Measurements from ENCODE around the gene GRXCR1.

GRXCR1 gene

GRCh38 chr4:42928582-42928981 is 36.1 kb downstream of the GRXCR1 start:
- no peak for DNase-seq (ENCODE audit: low spot score)

DNA sequence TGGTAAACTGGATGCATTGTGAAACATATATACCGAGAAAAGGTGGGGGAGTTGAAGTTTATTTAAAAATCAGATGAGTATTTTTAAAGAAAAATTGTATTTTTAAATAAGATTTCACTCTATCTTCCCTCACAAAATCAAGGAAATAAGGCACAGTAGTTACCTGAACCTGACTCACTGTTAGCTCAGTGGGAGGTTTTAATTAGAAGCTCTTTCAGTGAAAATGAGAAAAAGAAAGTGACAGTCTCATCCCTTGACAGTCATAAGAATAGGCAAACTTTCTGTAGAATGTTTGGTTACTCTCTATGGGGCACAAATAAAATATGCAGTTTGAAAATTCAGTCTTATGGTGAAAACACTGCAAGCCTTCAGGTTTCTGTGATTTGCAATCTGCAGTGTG is 49.7 kb downstream of the GRXCR1 start:
- no peak for DNase-seq (ENCODE audit: low spot score)

DNA sequence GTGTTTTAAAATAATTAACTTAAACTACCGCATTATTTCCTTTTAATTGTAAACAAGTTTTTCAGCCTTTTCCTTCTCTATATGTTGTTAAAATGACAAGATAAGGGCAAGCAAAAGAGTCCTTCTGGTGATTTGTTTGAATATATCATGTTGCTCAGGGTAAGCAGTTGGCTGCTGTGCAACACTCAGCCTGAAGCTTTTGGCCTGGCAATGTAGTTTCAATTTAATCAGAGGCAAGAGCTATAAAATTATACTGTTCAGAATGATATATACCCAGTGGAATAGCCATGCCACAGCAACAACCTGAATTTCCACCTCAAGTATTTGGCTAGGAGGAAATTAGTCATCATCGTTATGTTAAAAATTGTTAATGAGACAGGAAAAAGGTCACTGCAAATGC is 53.4 kb downstream of the GRXCR1 start:
- no peak for DNase-seq (ENCODE audit: low spot score)

DNA sequence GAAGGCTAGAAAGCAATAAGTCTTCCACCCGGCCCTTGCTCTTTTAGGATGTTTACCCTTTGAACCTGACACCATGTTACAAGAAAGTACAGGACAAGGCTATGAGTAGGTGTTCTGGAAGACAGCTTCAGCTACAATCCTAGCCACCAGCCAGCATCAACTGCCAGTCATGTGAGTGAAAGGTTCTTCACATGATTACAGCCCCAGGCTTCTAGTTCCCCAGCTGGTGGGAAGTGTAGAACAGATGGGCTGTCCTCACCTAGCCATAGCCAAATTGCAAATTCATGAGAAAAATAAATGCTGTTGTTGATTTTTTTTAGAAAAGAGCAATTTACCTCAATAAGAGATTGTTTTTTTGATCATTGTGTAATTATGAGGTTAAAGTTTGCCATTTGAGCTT is 60.8 kb downstream of the GRXCR1 start:
- DNase-seq (ENCODE audit: low spot score), result no peak

GRCh38 chr4:42954963-42955669 is 62.6 kb downstream of the GRXCR1 start:
- no peak for DNase-seq (ENCODE audit: low spot score)

GRCh38 chr4:42955746-42956505 is 63.4 kb downstream of the GRXCR1 start:
- DNase-seq (ENCODE audit: low spot score), result no peak

DNA sequence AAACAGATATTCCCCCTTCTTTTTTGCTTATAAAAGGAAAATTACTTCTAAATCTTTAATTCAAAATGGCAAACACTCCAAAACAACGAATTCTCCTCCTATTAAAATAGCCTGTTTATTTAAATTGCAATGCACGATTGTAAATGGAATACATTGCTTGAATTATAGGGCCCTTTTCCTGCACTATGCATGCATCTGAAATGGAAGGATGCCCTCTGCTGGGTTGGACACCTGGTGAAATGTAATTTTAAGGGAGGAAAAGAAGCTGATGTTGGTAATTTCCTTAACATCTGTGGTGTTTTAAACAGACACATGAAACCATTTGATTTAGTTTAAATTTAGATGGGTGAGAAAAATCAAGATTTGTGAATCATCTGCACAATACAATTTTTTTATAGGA is 72.8 kb downstream of the GRXCR1 start:
- DNase-seq (ENCODE audit: low spot score), result no peak

DNA sequence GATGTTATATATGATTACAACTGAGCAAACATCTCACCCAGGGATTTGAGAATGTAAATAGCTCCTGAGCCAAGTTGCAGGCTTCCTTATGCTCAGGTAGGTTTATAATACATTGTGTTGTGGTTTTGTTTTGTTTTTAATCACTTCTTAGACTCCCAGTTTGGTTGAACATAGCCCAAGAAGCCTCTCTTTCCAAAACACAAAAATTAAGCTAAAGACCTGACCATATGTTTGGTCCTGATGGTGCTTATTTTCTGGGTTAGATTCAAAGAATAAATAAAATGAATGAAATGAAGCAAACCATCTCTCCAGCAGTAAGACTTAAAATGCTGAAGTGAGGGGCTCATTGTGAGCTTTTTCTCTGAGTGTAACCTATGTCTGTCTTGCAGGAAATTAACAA is 93.5 kb downstream of the GRXCR1 start:
- no peak for DNase-seq (ENCODE audit: low spot score)

- no peak for DNase-seq (ENCODE audit: low spot score)
These were observed 102.9 kb downstream of the GRXCR1 start for GRCh38 chr4:42995343-42995944.

- DNase-seq (ENCODE audit: low spot score), result no peak
These were observed 116.3 kb downstream of the GRXCR1 start for GRCh38 chr4:43008793-43009192.

- no peak for DNase-seq (ENCODE audit: low spot score)
These were observed 121.7 kb downstream of the GRXCR1 start for GRCh38 chr4:43014256-43014655.

DNA sequence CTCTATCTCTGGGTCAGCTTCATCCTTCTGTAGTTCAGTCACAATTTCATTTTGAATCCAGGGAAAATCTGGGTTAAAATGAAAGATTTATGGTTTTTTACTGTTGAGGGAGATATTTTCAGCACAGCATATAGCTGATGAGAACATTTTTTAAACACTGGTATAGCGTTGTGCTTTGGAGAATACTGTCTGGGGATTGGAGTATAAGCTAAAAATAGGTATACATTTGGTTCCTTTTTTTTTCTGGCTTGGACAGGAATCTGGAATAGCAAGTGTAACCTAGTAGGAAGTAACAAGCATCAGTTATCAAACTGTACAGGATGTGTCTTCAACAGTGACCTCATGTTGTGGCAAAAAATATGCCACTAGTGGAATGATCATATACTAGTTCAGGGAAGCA is 149.1 kb downstream of the GRXCR1 start:
- no peak for DNase-seq (ENCODE audit: low spot score)

GRCh38 chr4:43047058-43047457 is 154.5 kb downstream of the GRXCR1 start:
- no peak for DNase-seq (ENCODE audit: low spot score)

DNA sequence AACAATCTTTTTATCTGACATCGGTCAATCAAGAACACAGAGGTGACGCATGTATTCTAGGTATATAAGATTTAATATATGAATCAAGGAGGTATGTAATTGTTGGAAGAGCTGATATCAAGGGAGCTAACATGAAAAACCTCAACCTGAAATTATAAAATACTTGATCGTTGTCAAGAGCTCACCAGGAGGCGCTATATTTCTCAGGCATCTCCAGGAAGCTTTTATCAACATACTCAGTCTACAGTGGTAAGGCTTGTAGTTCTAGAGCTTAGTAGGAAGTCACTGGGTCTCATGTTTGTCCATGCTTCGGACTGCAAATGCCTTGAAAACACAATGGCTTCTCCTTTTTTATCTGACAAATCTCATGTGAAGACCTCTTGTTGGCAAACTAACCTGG is 156.1 kb downstream of the GRXCR1 start:
- DNase-seq (ENCODE audit: low spot score), result no peak

- no peak for DNase-seq (ENCODE audit: low spot score)
These were observed 156.8 kb downstream of the GRXCR1 start for GRCh38 chr4:43049326-43049725.

- no peak for DNase-seq (ENCODE audit: low spot score)
These were observed 173.9 kb downstream of the GRXCR1 start for GRCh38 chr4:43066415-43066814.

- no peak for DNase-seq (ENCODE audit: low spot score)
These were observed 178.6 kb downstream of the GRXCR1 start for GRCh38 chr4:43071069-43071468.

Measured in hematopoietic multipotent progenitor cell treated with erythropoietin and hydrocortisone succinate and interleukin-3 and kit ligand, for 17 days (in vitro differentiated cells).